PFSK-1 (cell line): ENCODE measurements around the gene NUDT3.

Experiments
- FOXP2 ChIP-seq: optimal IDR thresholded peaks from 2 replicates; pipeline ENCODE3; 2011; ENCODE audit warnings: borderline replicate concordance, control low read depth, inconsistent platforms; ENCODE audit not compliant: insufficient read depth; ENCODE audit errors: extremely low read length, extremely low read depth
- POLR2AphosphoS5 ChIP-seq: IDR thresholded peaks from 2 replicates; pipeline ENCODE4 v1.6.1; 2012; ENCODE audit warnings: low read depth, mild to moderate bottlenecking, control low read depth, low read length, moderate library complexity
- SIN3A ChIP-seq: IDR thresholded peaks from 2 replicates; pipeline ENCODE4 v1.6.1; 2012; ENCODE audit warnings: mild to moderate bottlenecking, low read length, moderate library complexity, borderline replicate concordance; ENCODE audit not compliant: insufficient read depth
- TAF1 ChIP-seq: IDR thresholded peaks from 2 replicates; pipeline ENCODE4 v1.6.1; 2012; ENCODE audit warnings: low read length, control low read depth, borderline replicate concordance; ENCODE audit not compliant: insufficient read depth
- TF ChIP-seq, protein P1 (sequence below), 2 experiments: IDR thresholded peaks; 2 replicates each; pipeline versions ENCODE4 v1.6.1 to v1.8.0; 2011 to 2012; ENCODE audit warnings: low read depth in 2 of 2, low read length in 2 of 2, control low read depth in 1 of 2, inconsistent platforms in 1 of 2, mild to moderate bottlenecking in 1 of 2, moderate library complexity in 1 of 2; ENCODE audit not compliant: insufficient read depth in 1 of 2

Gene NUDT3

GRCh38 chr6:34436803-34437643, 44.6 kb upstream of the NUDT3 start:
- TF ChIP-seq TAF1 (no peak), SIN3A (no peak), POLR2AphosphoS5 (no peak), FOXP2 (no peak)
- TF ChIP-seq, protein P1, sequence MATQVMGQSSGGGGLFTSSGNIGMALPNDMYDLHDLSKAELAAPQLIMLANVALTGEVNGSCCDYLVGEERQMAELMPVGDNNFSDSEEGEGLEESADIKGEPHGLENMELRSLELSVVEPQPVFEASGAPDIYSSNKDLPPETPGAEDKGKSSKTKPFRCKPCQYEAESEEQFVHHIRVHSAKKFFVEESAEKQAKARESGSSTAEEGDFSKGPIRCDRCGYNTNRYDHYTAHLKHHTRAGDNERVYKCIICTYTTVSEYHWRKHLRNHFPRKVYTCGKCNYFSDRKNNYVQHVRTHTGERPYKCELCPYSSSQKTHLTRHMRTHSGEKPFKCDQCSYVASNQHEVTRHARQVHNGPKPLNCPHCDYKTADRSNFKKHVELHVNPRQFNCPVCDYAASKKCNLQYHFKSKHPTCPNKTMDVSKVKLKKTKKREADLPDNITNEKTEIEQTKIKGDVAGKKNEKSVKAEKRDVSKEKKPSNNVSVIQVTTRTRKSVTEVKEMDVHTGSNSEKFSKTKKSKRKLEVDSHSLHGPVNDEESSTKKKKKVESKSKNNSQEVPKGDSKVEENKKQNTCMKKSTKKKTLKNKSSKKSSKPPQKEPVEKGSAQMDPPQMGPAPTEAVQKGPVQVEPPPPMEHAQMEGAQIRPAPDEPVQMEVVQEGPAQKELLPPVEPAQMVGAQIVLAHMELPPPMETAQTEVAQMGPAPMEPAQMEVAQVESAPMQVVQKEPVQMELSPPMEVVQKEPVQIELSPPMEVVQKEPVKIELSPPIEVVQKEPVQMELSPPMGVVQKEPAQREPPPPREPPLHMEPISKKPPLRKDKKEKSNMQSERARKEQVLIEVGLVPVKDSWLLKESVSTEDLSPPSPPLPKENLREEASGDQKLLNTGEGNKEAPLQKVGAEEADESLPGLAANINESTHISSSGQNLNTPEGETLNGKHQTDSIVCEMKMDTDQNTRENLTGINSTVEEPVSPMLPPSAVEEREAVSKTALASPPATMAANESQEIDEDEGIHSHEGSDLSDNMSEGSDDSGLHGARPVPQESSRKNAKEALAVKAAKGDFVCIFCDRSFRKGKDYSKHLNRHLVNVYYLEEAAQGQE (IDR thresholded peaks at IDR 0.05; ENCODE audit: insufficient read depth in 1 of 2, low read depth in 2 of 2, low read length in 2 of 2), result no peak

GRCh38 chr6:34435916-34436315, 43.4 kb upstream of the NUDT3 start:
- TF ChIP-seq FOXP2 (no peak), POLR2AphosphoS5 (no peak), TAF1 (no peak), SIN3A (no peak)
- TF ChIP-seq, protein P1 (IDR thresholded peaks at IDR 0.05; ENCODE audit: insufficient read depth in 1 of 2, low read depth in 2 of 2, low read length in 2 of 2), result no peak

GRCh38 chr6:34425498-34426410, 33.3 kb upstream of the NUDT3 start, which contains the start of gene RPS10:
Gene RPS10, minus strand, starts transcription at chr6:34426069. Its CDS starts 848 bp downstream, at chr6:34425221.
- TF ChIP-seq, protein P1 (IDR thresholded peaks at IDR 0.05; ENCODE audit: insufficient read depth in 1 of 2, low read depth in 2 of 2, low read length in 2 of 2), result peak; percentile 58 to 65
- TF ChIP-seq TAF1 (peak; percentile 98), POLR2AphosphoS5 (peak; percentile 98), FOXP2 (peak; percentile 58), SIN3A (0 out of 2 replicates have a peak, but pooled peaks have one; percentile 42)

DNA sequence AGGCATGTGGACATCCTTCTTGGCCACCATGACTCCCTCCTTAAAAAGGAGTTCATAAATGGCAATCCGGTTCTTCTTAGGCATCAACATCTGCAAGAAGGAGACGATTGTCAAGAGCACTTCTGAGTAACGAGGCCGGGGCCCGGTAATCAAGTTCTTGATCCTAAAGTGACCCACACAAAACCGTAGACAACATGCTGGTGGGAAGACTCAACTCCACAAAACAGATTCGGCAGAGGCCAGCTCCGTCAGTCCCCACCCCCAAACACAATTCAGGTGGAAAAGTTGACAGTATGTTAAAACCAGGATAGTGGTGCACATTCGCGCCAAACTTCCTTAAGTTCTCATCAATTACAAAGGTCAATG, 32.6 kb upstream of the NUDT3 start:
- no peak for TF ChIP-seq FOXP2
- TF ChIP-seq TAF1, result 0 out of 2 replicates have a peak, but pooled peaks have one; percentile 18
- no peak for TF ChIP-seq SIN3A
- TF ChIP-seq, protein P1 (IDR thresholded peaks at IDR 0.05; ENCODE audit: insufficient read depth in 1 of 2, low read depth in 2 of 2, low read length in 2 of 2), result no peak
